ENCODE data around the gene RIMKLA. TPM values are rescaled to one million over a fixed set of nuclear protein-coding genes. Genes with fewer than 3 reads are reported as not detected.
A peak's percentile ranks its signal among the peaks of the same experiment; 100 is the strongest.

RIMKLA gene
- total and polyA plus RNA-seq, 2 of the 13 experiments (the other 11 are each of a cell fraction or from before 2014, with no cell fraction given): 2.5 to 3.8 TPM

DNA sequence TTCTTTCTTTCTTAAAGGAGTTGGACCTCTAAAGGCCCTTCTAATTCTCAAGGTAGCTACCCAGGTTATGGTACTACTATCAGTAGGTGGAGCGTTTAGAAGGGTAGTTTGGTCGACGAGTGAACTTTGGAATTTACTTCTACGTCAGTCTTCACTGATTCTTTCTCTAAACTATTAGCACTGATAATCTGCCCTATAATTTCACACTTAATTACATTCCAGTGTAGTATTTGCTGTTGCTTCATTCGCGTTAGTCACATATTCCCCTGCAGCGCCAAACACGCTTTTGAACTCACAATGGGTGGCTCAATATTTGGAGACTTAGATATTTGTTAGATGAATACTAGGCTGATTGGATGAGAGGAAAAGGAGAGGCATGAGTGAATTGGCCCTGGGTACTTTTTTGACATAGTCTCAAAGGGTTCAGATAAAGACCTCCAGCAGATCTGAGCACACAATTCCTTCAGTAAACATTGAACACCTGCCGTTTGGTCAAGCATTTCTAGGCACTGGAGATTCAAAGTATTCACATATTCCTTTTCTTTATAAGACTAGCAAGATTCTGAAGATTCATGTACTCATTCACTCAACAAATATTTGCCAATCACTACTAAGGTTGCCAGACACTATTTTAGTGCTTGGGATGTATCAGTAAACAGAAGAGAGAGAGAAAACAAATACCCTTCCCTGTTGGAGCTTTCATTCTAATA is 44.6 kb upstream of the RIMKLA start (continued):
- TF ChIP-seq NCOR1 (IDR thresholded peaks at IDR 0.05; ENCODE audit: borderline replicate concordance, low read length) (peak; percentile 33; the same call in 1 of the 2 replicates), ZNF530 (CRISPR knock-in tag; IDR thresholded peaks at IDR 0.05; ENCODE audit: low read depth) (no peak), HOXA7 (CRISPR knock-in tag; IDR thresholded peaks at IDR 0.05) (no peak), ISX (CRISPR knock-in tag; conservative IDR thresholded peaks at IDR 0.05) (no peak), RBFOX2 (IDR thresholded peaks at IDR 0.05; ENCODE audit: low read depth, low read length) (no peak), SMYD3 (CRISPR knock-in tag; IDR thresholded peaks at IDR 0.05) (0 out of 2 replicates have a peak, but pooled peaks have one; percentile 8), ZNF772 (CRISPR knock-in tag; IDR thresholded peaks at IDR 0.05) (no peak), RBAK (CRISPR knock-in tag; IDR thresholded peaks at IDR 0.05) (no peak), RAD21 (CRISPR knock-in tag; IDR thresholded peaks at IDR 0.05) (no peak), ZFY (CRISPR knock-in tag; IDR thresholded peaks at IDR 0.05) (no peak), CEBPB (IDR thresholded peaks at IDR 0.05; ENCODE audit: borderline replicate concordance, low read depth, low read length) (peak; percentile 53; the same call in 1 of the 2 replicates), FOSL2 (CRISPR knock-in tag; IDR thresholded peaks at IDR 0.05) (peak; percentile 37; the same call in 1 of the 2 replicates), GATAD2A (CRISPR knock-in tag; IDR thresholded peaks at IDR 0.05) (peak; percentile 22; the same call in 1 of the 2 replicates)
- TF ChIP-seq, protein P1, sequence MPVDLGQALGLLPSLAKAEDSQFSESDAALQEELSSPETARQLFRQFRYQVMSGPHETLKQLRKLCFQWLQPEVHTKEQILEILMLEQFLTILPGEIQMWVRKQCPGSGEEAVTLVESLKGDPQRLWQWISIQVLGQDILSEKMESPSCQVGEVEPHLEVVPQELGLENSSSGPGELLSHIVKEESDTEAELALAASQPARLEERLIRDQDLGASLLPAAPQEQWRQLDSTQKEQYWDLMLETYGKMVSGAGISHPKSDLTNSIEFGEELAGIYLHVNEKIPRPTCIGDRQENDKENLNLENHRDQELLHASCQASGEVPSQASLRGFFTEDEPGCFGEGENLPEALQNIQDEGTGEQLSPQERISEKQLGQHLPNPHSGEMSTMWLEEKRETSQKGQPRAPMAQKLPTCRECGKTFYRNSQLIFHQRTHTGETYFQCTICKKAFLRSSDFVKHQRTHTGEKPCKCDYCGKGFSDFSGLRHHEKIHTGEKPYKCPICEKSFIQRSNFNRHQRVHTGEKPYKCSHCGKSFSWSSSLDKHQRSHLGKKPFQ (CRISPR knock-in tag; IDR thresholded peaks at IDR 0.05; ENCODE audit: insufficient replicate concordance): no peak
- TF ChIP-seq, protein P2, sequence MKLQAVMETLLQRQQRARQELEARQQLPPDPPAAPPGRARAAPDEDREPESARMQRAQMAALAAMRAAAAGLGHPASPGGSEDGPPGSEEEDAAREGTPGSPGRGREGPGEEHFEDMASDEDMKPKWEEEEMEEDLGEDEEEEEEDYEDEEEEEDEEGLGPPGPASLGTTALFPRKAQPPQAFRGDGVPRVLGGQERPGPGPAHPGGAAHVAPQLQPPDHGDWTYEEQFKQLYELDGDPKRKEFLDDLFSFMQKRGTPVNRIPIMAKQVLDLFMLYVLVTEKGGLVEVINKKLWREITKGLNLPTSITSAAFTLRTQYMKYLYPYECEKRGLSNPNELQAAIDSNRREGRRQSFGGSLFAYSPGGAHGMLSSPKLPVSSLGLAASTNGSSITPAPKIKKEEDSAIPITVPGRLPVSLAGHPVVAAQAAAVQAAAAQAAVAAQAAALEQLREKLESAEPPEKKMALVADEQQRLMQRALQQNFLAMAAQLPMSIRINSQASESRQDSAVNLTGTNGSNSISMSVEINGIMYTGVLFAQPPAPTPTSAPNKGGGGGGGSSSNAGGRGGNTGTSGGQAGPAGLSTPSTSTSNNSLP (IDR thresholded peaks at IDR 0.05; ENCODE audit: low read depth, low read length): peak; percentile 41; the same call in 1 of the 2 replicates
- TF ChIP-seq, protein P3, sequence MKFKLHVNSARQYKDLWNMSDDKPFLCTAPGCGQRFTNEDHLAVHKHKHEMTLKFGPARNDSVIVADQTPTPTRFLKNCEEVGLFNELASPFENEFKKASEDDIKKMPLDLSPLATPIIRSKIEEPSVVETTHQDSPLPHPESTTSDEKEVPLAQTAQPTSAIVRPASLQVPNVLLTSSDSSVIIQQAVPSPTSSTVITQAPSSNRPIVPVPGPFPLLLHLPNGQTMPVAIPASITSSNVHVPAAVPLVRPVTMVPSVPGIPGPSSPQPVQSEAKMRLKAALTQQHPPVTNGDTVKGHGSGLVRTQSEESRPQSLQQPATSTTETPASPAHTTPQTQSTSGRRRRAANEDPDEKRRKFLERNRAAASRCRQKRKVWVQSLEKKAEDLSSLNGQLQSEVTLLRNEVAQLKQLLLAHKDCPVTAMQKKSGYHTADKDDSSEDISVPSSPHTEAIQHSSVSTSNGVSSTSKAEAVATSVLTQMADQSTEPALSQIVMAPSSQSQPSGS (CRISPR knock-in tag; IDR thresholded peaks at IDR 0.05): no peak
- TF ChIP-seq, protein P4, sequence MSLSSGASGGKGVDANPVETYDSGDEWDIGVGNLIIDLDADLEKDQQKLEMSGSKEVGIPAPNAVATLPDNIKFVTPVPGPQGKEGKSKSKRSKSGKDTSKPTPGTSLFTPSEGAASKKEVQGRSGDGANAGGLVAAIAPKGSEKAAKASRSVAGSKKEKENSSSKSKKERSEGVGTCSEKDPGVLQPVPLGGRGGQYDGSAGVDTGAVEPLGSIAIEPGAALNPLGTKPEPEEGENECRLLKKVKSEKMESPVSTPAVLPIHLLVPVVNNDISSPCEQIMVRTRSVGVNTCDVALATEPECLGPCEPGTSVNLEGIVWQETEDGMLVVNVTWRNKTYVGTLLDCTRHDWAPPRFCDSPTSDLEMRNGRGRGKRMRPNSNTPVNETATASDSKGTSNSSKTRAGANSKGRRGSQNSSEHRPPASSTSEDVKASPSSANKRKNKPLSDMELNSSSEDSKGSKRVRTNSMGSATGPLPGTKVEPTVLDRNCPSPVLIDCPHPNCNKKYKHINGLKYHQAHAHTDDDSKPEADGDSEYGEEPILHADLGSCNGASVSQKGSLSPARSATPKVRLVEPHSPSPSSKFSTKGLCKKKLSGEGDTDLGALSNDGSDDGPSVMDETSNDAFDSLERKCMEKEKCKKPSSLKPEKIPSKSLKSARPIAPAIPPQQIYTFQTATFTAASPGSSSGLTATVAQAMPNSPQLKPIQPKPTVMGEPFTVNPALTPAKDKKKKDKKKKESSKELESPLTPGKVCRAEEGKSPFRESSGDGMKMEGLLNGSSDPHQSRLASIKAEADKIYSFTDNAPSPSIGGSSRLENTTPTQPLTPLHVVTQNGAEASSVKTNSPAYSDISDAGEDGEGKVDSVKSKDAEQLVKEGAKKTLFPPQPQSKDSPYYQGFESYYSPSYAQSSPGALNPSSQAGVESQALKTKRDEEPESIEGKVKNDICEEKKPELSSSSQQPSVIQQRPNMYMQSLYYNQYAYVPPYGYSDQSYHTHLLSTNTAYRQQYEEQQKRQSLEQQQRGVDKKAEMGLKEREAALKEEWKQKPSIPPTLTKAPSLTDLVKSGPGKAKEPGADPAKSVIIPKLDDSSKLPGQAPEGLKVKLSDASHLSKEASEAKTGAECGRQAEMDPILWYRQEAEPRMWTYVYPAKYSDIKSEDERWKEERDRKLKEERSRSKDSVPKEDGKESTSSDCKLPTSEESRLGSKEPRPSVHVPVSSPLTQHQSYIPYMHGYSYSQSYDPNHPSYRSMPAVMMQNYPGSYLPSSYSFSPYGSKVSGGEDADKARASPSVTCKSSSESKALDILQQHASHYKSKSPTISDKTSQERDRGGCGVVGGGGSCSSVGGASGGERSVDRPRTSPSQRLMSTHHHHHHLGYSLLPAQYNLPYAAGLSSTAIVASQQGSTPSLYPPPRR (CRISPR knock-in tag; IDR thresholded peaks at IDR 0.05; ENCODE audit: borderline replicate concordance): no peak
- TF ChIP-seq, protein P5, sequence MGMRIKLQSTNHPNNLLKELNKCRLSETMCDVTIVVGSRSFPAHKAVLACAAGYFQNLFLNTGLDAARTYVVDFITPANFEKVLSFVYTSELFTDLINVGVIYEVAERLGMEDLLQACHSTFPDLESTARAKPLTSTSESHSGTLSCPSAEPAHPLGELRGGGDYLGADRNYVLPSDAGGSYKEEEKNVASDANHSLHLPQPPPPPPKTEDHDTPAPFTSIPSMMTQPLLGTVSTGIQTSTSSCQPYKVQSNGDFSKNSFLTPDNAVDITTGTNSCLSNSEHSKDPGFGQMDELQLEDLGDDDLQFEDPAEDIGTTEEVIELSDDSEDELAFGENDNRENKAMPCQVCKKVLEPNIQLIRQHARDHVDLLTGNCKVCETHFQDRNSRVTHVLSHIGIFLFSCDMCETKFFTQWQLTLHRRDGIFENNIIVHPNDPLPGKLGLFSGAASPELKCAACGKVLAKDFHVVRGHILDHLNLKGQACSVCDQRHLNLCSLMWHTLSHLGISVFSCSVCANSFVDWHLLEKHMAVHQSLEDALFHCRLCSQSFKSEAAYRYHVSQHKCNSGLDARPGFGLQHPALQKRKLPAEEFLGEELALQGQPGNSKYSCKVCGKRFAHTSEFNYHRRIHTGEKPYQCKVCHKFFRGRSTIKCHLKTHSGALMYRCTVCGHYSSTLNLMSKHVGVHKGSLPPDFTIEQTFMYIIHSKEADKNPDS (CRISPR knock-in tag; IDR thresholded peaks at IDR 0.05): no peak

Data from HepG2 (cell line).